HG03565 (cell line): ENCODE measurements around the gene ARMC9.
"Not testable (repeated sequence)": the region's sequence is repeated elsewhere in the genome, so short reads cannot be mapped to it uniquely, and the experiment has no call there.

ENCODE experiments used
- ATAC-seq: cut with Tn5 transposase; IDR thresholded peaks from one replicate; pipeline ENCODE4 v1.9.1; 2021; ENCODE audit warnings: mild to moderate bottlenecking, moderate library complexity; ENCODE audit not compliant: unreplicated experiment

The ARMC9 gene

DNA sequence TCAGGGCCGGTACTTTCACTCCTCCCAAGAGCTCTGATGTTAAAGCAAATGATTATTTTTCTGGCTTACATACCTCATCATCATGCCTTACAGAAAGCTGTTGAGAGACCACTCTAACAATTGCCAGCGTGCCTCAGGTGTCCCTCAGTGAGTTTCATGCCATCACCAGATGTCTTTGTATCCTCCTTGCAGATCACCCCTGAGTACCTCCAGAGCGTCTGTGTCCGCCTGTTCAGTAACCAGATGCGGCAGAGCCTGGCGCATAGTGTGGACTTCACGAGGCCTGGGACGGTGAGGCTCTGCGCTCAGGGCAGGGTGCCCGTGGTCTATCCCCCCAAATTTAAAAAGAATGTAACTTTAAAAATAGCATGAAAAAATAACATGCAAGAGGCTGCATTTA lies 41.3 kb downstream of the ARMC9 start:
- no peak for ATAC-seq

DNA sequence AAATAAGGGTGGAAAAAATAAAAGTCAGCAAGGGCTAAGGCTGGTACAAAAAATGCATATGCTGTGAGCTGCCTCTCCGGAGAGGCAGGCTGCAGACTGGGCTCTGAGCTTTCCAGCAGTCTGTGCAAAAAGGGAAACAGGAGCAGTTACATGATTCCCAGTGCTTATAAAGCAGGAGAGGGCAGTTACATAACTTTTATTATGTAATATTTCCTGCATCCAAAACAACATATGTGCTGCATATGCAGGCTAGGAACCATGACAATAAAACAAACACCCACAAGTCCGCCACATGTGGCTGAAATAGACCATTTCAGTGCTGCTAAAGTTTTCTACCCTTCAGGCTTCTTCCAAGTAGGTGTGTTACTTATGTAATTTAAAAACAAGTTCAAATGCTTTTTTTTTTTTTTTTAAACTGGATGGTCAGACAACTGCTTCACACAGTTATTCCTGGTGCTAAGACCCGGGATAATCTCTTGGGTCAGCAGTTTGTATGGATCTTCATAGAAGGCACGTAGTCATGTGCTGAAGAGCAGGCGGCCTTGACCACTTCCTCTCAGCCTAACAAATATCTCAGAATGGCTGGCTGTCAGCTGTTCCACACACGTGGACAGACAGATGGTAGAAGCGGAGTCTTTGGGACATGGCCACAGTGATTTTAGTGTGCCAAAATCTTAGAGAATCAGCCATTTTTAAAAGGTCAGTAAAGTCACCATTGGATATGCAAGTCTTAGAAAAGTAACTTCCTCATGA lies 43.5 kb downstream of the ARMC9 start:
- no peak for ATAC-seq

DNA sequence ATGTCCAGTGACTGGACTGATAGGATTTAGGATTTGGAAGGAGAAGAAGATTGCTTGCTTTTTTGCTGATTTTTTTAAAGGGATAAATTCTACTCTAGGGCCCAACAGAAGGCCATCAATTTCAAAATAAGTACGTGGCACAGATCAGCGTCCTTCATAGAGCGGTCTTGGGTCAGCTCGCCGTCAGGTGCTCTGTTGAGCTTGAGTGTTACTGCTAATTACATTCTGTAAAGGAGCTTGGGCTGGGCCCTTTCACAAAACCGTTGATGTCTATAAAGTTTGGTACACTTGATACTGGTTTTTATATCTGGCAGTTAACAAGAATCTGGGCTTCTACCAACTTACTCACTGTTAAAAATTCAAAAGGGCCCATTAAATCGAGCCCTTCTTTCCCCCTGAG lies 45.4 kb downstream of the ARMC9 start:
- no peak for ATAC-seq

DNA sequence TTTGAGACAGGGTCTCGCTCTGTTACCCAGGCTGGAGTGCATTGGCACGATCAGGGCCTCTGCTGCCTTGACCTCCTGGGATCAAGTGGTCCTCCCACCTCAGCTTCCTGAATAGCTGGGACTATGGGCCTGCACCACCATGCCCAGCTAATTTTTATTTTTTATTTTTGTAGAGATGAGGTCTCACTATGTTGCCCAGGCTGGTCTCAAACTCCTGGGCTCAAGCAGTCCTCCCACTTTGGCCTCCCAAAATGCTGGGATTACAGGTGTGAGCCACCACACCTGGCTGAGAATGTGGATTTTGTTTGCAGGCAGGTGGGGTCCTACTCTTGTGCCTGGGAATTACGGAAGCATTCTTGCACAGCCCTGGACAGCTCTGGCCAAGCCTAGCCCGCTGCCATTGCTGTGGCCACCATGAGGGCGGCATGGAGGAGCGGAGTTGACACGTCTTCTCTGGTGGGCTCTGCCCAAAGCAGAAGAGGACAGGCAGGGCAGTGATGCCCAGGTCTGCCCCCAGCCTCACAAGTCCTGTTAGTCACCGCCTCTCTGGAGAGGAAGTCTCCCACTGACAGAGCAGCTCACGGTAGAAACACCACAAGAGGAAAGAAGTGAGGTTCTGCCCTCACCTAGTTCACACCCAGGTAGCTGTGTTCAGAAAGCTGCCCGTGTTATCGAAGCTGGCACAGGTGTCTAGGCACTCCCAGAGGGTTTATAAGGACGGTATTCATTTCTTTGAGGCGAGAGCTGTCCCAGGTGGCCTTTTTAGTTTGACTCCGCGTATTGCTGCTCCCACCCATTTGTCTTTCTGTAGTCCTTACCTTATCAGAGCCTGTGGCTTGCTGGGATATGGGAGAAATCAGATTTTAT lies 46.2 kb downstream of the ARMC9 start:
- ATAC-seq = no peak

DNA sequence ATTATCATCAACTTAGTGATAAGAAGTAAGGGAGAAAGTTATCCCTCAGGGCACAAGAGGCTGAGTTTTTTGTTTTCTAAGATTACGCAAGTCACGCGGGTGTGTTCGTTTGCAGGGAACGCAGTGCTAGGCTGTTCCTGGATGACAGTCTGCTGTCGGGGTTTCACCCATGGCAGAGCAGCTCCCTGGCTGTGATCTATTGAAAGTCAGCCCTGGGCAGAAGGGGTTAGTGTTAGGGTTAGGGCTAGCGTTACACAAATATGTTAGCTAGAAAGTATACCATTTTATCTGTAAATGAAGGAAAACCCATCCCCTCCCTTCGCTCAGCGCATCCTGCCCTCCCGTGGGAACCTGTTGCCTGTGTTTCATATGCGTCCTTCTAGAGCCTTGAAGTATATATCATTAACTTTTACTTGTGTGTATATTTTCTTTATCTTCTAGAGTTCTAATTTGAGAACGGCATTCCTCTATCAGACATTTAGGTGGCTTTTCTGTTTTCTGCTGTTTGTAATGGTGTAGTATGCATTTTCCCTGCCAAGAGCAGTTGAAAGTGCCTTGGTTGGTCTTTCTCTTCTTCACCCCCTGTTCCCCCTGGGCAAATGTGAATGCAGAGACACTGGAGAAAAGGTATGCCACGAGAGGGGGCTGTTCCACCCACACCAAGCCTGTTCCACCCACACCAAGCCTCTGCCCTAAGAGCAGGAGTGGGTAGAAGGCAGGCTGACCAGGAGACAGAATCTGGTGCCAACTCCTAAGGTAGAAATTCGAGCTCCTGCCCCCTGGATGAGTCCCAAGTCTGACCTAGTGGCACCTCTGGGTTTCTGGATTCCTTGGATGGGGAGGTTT lies 47.0 kb downstream of the ARMC9 start:
- ATAC-seq = no peak

DNA sequence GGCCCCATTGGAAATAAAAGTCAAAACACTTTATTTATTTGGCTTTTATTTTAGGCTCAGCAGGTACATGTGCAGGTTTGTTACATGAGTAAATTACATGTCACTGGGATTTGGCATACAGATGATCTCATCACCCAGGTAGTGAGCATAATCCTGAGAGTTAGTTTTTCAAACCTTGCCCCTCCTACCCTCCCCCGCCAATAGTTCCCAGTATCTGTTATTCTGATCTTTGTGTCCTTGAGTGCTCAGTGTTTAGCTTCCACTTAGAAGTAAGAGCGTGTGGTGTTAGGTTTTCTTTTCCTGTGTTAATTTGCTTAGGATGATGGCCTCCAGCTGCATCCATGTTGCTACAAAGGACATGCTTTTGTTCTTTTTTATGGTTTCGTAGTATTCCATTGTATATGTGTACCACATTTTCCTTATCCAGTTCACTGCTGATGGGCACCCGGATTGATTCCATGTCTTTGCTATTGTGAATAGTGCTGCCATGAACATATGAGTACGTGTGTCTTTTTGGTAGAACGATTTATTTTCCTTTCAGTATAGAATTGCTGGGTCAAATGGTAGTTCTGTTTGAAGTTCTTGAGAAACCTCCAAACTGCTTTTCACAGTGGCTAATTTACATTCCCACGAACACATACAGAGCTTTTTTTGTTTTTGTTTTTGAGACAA lies 47.9 kb downstream of the ARMC9 start:
- no peak for ATAC-seq

DNA sequence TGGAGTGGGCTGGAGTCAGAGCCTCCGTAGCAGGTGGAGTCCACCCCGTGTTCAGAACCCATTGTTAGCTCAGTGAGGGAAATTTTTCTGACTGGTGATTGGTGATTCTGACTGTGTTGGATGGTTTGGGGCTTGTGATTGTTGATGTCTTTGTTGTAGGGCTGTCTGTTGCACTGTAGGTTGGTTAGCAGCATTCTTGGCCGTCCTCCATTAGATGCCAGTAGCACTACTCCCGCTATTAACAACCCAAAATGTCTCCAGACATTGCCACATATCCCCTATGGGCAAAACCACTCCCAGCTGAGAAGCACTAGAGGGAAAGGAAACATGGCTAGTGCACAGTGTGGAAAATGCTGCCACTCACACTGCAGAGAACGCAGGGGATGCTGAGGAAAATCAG lies 51.7 kb downstream of the ARMC9 start:
- no peak for ATAC-seq

DNA sequence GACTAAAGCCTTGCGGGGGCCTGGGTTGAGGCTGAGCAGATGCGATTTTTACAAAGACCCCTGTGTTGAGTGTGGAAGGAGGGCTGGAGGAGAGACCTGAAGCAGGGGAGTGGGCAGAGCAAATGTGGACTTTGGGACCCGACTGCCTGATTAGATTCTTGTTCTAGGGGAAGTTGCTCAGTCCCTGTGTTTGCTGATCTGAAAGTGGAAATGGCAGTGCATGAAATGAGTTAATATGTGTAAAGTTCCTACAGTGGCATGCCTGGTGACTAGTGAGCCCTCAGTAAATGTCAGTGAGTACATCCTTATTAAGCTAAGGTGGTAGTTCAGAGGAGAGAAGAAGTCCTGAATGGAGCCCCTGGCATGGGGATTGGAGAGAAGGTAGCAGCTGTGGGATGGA lies 52.3 kb downstream of the ARMC9 start:
- no peak for ATAC-seq

DNA sequence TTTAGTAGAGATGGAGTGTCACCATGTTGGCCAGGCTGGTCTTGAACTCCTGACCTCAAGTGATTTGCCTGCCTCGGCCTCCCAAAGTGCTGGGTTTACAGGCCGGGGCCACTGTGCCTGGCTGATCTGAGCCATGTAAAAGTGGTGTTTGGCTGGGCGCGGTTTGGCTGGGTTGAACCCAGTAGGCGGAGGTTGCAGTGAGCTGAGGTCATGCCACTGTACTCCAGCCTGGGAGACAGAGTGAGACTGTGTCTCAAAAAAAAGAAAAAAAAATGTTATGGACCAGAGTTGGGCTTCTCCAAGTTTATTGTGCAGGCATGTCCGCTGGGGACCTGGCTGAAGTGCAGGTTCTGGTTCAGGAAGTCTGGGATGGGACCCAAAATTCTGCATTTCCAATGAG lies 54.9 kb downstream of the ARMC9 start:
- ATAC-seq = not testable (repeated sequence)

DNA sequence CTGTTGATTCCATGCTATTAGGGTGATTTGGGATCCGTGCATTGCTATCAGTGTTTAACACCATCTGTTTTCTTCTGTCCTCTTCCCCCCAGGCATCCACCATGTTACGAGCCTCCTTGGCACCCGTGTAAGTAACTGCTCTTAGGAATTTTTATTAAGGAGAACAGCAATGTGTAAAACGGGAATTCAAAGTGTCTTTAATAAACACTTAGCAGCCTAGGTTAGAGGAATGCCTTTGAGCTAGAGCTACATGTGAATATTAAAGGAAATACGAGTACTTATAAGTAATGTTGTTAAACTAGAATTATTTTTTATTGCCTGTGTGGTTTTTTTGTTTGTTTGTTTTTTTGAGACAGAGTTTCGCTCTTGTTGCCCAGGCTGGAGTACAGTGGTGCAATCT lies 58.1 kb downstream of the ARMC9 start:
- no peak for ATAC-seq

DNA sequence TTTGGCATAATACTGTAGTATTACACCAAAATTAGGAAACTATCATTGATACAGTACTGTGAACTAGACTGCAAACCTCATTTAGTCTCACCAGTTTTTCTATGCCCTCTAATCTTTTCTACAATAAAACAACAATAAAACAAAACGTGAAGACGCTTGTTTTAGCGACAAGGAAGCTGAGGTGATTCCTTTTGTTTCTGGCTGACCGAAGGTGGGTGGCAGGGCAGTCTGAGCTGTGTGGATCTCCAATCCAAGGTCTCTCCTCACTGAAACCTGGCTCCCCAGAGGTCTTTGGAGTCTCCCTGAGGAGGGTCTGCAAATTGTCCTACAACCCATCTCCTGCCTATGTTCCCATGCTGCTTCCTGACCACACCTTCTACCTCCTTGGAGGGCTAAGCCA lies 59.3 kb downstream of the ARMC9 start:
- ATAC-seq = no peak

DNA sequence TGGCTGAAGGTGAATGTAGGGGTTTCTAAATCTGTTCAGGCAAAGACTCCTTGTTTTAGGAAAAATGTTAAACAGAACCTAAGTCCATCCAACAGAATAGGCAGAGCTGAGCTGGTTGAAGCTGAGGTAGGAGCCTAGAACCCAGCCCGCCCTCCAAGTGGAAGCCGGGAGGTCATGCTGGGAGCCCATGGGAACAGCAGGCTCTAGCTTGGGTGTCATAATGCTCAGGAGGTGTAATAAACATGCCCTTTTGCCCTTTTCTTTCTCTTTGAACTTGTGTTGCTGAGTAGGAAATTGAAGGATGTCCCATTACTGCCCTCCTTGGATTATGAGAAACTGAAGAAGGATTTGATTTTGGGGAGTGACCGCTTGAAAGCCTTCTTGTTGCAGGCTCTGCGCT lies 60.3 kb downstream of the ARMC9 start:
- no peak for ATAC-seq

DNA sequence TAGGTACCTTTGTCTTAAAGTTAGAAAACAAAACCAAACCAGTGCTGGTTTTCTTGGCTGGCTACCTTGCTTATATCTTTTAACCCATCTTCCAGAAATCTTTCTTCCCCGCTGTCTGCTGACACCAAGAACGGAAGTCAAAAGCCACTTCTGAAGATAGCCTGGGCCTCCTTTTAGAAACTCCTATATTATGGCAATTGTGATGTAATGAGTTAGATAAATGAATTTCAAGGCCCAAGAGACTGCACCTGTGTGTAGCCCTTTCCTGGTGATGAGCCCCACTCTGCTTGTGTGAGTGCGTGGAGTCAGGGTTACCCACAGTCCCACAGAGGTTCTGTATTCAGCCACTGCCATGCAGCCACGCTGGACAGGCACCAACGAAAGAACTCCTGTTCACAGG lies 60.7 kb downstream of the ARMC9 start:
- ATAC-seq = no peak

DNA sequence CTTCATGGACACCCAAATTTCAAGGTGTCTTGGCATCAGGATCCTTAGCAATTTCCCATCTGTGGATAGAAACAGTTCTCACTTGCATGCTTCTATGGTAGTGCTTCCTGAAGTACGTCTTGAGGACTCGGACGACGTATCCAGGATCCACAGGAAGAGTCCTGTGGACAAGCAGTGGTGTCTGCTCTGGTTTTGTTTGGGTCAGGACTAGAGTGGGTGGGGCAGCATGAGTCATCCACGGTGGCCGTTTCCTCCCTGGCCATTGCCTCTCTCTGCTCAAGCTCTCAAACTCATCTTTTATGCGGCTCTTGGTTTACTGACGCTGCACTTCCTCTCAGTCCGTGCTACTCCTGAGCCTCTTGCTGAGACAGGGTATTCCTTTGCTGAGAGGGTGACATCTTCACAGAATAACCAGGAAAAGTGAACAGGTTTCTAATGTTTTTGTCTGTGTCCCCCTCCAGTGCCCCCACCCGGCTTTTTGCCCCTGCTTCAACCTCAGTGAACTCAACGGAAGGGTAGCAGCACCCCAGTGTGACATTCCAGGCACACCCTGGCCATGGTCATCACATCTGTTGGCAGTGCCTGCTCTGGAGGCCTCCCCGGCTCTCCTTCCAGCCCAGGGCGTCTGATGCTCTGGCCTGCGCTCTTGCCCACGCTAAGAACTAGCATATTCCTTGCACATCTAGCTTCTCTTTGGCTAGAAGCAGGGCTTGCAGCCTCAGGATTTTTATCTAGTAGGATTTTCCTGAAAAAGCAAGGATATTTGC lies 62.2 kb downstream of the ARMC9 start:
- no peak for ATAC-seq

DNA sequence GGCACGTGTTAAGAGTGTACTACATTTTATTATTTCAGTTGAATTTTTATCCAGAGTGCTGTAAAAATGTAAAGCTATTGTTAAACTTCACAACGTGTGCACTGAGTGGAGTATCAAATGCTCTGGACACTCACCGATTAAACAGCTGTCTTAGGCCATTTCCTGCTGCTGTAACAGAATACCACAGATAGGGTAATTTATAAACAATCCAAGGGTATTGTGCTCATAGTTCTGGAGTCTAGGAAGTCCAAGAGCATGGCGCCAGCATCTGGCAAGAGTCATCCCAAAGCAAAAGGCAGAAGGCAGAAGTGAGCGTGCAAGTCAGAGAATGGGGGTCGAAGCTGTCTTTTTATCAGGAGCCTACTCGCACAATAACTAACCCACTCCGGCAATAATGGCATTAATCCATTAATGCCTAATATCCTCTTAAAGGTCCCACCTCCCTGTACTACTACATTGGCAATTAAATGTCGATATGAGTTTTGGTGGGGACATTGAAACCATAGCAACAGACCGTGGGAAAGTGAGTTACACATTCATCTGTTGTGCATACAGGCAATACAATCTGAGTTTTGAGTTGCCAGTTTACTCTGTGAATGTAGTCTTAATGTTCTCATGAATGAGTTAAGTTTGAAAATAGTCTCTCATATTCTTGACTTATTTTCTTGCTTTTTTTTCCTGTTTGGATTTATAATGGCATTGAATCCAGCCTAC lies 64.8 kb downstream of the ARMC9 start:
- no peak for ATAC-seq

DNA sequence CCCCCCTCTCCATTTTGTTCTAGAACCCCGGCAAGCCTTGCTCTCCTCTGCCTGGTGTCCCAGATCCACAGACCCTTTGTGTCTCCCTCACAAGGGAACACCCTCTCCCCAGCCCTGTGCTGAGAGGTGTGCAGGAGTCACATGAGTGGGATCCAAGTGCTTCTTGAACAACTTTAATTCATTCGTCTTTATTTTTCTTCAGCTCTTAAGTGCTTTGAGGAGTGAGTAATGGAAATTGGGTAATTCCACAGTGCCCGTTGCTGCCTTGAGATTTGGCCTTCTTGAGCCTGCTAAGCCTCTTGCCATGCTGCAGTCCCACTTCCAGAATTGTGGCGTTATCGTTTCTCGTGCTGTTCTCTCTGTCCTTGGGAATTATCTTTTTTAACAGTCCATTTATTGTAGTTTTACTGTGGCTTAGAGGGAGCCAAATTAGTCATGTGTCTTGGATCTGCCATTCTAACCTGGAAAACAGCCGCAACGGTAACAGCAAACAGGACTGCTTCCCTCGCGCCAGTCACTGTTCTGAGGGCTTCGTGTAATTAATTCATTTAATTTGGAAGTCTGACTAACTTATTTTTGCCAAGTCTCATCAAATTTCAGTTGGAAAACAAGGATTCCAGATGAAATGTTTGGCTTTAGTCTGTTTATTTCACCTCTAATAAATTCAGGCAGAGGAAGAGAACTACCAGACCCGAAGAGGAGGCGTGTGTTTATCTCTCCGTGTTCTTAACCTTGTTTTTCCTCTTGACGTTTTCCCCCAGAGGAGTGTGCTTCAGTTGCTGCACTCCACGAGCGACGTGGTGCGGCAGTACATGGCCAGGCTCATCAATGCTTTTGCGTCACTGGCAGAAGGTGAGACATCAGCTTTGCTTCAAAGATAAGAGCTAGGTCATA lies 72.0 kb downstream of the ARMC9 start:
- ATAC-seq = no peak

DNA sequence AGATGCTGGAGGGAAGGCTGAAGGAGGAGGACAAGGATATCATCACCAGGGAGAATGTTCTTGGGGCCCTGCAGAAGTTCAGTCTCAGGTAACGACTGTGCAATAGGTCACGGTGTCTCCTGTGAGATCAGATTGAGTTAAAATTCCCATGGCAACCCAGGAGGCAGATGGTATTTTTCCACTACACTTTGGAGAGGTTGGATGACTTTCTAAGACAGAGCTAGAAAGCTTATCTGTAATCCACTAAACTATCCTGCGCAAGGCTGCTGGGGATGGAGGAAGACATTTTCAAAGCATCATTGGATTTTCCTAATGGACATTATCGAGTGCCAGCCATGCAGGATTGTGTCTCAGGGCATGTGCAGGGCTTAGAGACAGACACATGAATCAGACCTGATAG lies 74.6 kb downstream of the ARMC9 start:
- ATAC-seq = no peak

DNA sequence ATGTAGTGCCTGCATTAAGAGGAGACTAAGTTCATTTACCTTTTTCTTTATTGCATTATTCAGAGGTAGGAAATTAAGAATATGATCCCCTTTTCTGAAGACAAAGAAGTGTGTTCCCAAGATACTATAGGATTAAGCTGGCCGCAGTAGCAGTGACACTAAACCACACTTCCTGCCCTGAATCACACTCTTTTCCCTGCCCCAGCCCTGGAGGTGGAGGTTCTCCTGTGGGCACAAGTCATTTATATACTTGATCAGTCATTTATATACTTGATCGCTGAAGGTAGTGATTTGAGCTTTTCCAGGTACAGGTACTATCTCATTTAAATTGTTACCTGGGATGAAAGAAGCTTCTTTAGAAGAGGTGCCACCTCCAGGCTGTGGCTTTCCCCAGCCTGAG lies 78.6 kb downstream of the ARMC9 start:
- ATAC-seq = no peak

DNA sequence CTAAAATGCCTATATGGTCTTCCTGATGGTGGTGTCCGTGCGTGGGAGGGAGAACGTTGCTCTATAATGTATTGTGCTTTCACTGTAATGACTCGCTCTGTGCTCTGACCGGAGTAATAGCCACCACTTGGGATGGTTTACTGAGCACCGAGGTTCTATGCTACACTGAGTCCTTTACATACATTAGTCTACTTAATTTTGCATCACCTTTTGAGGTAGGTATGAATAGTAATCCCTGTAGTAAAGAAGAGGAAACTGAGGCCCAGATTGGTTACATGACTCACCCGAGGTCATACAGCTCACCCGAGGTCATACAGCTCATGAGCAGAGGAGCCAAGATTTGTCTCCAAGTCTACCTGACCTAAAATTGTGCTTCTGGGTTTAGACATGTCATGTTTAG lies 79.5 kb downstream of the ARMC9 start:
- no peak for ATAC-seq
